Kidney tubule cell (primary cell): Measurements from ENCODE around the gene DNHD1.

Experiments
- DNase-seq: peaks from one replicate; pipeline ENCODE4 v3.0.0-alpha.2; 2018; ENCODE audit warnings: low spot score

Gene DNHD1

GRCh38 chr11:6538456-6538855 lies 41.4 kb downstream of the DNHD1 start:
- DNase-seq: no peak

DNA sequence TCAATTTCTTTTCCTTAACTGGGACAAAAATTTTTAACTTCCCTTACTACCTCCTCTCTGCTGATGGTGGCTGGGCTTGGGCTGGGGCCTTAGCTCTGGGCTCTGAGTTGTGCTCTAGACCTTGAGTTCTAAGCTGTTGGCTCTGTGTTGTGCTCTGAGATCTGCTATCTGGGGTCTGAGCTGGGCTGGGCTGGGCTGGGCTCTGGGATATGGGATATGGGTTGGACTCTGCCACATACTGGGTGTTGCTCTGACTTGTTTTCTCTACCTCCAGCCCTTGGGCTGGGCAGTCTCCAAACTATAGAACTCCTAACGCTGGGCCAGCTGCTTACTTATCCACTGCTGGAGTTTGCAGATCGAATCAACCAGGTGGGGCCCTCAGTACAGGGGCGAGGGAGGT lies 41.9 kb downstream of the DNHD1 start:
- DNase-seq: no peak

GRCh38 chr11:6539748-6540268 lies 42.7 kb downstream of the DNHD1 start:
- DNase-seq: no peak

DNA sequence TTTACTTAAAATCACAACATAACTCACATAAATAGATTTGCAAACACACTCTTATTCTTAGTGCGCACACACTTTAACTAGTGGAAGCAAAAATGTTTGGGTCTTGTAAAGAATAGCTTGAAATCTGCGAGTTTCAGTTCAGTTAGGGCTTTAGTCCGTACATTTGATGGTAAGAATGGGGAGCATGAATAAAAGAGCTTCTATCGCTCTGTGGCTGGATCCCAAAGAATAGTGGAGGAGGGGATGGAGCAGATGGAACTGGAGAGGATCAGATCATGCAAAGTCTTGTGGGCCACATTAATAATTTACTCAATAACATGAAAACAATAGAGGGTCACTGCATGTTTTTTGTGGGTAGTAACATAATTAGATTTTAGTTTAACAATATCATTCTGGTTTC lies 44.3 kb downstream of the DNHD1 start:
- no peak for DNase-seq

DNA sequence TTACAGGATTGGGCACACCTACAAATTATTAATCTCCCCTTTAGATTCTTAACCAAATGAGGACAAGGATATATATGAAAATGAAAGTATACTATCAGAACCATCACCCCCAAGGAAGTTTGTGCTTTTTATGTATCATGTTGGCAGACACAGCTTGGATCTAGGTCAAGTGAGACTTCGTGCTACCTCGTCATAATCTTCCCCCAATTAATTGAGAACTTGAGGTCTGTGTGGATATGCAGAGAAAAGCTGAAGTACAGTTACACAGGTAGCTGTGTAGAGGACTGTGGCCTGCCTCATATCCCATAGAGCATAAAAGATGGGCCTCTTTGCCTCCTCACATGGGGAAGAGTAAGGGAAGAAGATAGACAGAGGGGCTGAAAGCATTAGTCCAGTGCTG lies 45.6 kb downstream of the DNHD1 start:
- no peak for DNase-seq

GRCh38 chr11:6544921-6545850 lies 48.1 kb downstream of the DNHD1 start:
- no peak for DNase-seq

DNA sequence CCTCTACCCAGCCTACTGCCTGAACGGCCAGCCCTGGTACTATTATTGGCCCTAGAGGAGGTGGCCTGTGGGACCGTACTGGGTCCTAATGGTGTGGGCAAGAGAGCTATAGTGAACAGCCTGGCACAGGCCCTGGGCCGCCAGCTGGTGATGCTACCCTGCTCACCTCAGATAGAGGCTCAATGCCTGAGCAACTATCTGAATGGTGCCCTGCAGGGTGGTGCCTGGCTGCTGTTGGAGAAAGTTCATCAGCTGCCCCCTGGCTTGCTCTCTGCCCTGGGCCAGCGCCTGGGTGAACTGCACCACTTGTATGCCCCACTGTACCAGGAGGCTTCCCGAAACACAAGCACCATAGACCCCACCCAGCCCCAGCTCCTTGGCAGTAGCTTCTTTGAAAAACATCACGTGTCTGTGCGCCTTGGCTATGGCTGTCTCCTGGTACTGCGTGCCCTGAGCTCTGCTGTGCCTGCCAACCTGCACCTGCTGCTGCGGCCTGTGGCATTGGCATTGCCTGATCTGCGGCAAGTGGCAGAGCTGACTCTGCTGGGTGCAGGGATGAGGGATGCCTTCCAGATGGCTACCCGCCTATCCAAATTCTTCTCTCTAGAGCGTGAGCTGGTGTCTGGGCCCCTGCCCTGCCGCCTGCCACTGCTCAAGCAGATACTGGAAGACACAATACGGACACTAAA lies 49.0 kb downstream of the DNHD1 start:
- DNase-seq: no peak

DNA sequence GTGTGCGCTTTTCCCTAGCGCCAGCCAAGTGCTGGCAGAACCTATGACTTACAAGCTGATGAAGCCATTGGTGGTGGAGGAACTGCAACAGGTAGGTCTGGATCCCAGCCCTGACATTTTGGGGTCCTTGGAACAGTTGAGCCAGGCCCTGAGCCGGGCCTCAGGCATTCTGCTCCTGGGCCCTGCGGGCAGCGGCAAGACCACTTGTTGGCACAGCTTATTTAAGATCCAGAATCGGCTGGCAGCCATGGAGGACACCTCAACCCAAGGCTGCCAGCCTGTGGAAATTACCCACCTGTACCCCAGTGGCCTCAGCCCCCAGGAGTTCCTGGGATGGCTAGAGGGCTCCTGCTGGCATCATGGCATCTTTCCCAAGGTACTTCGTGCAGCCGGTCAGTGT lies 49.7 kb downstream of the DNHD1 start:
- no peak for DNase-seq

DNA sequence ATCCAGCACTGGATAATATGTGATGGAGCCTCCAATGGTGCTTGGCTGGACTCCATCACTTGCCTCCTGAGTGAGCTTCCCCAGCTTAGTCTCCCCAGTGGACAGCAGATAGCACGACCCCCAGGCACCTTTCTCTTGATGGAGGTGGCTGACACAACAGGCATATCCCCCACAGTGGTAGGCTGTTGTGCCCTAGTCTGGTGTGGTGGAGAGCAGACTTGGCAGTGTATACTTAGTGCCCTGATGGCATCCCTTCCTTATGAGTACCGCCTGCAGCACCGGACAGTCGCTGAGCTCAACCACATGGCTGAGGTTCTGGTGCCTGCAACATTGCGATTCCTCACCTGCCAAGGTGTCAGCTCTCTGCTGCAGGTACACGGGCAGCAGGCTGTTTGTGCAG lies 50.1 kb downstream of the DNHD1 start:
- no peak for DNase-seq

DNA sequence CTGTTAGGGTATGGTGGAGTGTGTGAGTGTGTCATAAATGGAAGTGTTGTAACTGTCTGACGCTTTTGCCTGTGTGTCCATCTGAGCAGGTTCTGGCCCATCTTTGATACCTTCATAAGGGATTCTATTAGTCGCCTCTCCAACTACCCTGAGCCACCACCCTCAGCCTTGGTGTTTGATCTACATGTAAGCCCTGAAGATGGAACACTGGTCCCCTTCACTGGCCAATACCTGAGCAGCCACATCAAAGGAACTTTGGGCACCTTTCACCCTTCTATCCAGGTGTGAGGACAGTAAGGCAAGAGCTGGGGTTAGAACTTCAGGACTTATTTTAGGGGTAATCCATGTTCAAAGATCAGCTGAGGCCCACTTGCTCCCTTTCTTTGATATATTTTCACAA lies 51.0 kb downstream of the DNHD1 start:
- no peak for DNase-seq

DNA sequence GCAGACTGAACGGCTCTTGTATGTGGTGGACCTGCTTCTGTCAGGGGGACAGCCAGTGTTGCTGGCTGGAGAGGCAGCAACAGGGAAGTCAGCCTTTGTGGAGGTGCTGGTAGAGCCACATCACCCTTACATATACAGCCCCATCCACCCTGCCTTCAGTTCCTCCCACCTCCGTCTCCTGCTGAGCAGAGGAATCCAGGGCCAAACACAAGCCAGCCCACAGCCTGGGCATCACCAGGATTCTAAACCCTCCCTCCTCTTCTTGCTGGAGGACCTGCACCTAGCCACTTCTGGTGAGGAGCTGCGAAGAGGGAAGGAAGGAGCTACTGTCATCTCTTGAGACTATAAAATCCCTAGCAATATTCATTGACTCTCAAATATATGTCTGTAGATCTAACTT lies 51.6 kb downstream of the DNHD1 start:
- no peak for DNase-seq

- DNase-seq: no peak
Observed at GRCh38 chr11:6553634-6554033, 56.6 kb downstream of the DNHD1 start.

GRCh38 chr11:6554828-6555706 lies 58.0 kb downstream of the DNHD1 start:
- no peak for DNase-seq

GRCh38 chr11:6556139-6556949 lies 59.3 kb downstream of the DNHD1 start:
- peak; percentile 61 for DNase-seq

GRCh38 chr11:6557063-6557462 lies 60.0 kb downstream of the DNHD1 start:
- DNase-seq: no peak

- no peak for DNase-seq
Observed at GRCh38 chr11:6557761-6558674, 60.9 kb downstream of the DNHD1 start.

- no peak for DNase-seq
Observed at GRCh38 chr11:6559369-6559768, 62.3 kb downstream of the DNHD1 start.

DNA sequence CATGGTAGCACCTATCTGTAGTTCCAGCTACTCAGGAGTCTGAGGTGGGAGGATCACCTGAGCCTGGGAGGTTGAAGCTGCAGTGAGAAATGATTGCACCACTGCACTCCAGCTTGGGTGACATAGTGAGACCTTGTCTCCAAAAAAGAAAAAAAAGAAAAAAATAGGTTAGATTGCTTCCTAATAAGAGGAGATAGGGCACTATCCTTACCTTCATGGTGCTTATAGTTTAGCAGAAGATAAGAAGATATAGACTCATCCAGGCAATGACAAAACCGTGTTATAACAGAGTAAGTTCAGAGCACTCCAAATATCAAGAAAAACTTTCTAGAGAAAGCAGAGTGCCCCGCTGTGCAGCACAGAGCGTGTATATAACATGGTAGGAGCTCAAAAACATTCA lies 64.2 kb downstream of the DNHD1 start:
- no peak for DNase-seq

DNA sequence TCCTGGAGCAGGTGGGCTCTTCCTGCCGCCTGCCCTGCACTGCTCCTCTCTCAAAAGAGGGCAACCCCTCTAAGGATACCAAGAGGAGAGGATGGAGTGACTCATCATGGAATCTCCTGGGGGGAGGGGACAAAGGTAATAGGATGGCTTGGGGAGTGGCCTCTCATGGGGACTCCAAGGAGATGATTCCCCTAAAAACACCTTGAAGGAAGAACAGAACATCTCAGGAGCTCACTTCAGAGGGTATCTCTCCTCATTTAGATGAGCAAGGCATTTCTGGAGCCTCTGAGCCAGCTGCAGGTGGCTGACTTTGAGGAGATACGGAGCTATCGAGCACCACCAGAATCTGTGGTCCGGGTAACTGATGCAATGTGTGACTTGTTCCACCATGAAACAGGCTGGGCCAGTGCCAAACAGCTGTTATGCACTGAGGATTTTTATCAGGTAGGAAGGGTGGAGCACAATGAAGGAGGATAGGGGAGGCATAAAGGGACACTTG lies 66.1 kb downstream of the DNHD1 start:
- peak; percentile 12 for DNase-seq

DNA sequence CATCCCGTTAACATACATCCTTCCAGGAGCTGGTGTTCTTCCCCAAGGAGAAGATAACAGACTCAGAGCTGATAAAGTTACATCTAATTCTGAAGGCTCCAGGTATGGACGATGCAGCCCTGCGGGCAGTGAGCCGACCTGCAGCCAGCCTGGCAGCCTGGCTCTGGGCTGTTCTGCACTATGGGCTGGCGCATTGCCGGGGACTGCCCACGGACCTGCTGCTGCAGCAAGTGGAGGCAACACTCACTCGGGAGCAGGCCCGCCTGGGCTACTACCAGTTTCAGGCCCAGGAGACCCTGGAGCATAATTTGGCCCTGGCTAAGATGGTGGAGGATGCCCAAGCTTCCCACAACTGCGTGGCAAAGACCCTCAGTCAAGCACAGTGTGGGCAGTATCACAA lies 66.6 kb downstream of the DNHD1 start:
- no peak for DNase-seq
